CD14-positive monocyte (primary cell): ENCODE data around the gene DRAXIN. TPM values are rescaled to one million over a fixed set of nuclear protein-coding genes. Genes with fewer than 3 reads are reported as not detected.

Source experiments
- DNase-seq, 3 donors: peaks; one replicate each; pipeline ENCODE4 v3.0.0-alpha.2; 2011 to 2022
- H2AFZ ChIP-seq: 2 replicates; pipeline ENCODE4 v1.6.0; 2012; ENCODE audit warnings: mild to moderate bottlenecking, low read depth, low read length, inconsistent platforms; ENCODE audit not compliant: insufficient read depth, poor library complexity, severe bottlenecking
- H3K27ac ChIP-seq, 2 donors: 1 replicate in 1 of 2; 2 replicates in 1 of 2; pipeline ENCODE4 v1.5.1; 2012 to 2013; ENCODE audit warnings: low read length in 2 of 2, control low read depth in 1 of 2, inconsistent platforms in 1 of 2, low read depth in 1 of 2, mild to moderate bottlenecking in 1 of 2
- H3K27me3 ChIP-seq, 2 donors: one replicate each; pipeline versions ENCODE4 v1.6.0 to v1.6.1; 2011 to 2013; ENCODE audit warnings: low read length in 2 of 2; ENCODE audit not compliant: control insufficient read depth in 2 of 2, insufficient read depth in 2 of 2
- H3K36me3 ChIP-seq, 2 donors: replicated peaks in 1 of 2; 1 replicate in 1 of 2; 2 replicates in 1 of 2; pipeline versions ENCODE4 v1.5.1 to v1.6.1; 2012 to 2013; ENCODE audit warnings: low read length in 2 of 2, control low read depth in 1 of 2, inconsistent platforms in 1 of 2, mild to moderate bottlenecking in 1 of 2; ENCODE audit not compliant: insufficient read depth in 2 of 2, control insufficient read depth in 1 of 2
- H3K4me1 ChIP-seq, 2 donors: 1 replicate in 1 of 2; 2 replicates in 1 of 2; pipeline versions ENCODE4 v1.5.1 to v1.6.1; 2012 to 2013; ENCODE audit warnings: low read length in 2 of 2, control low read depth in 1 of 2, inconsistent platforms in 1 of 2, mild to moderate bottlenecking in 1 of 2, moderate library complexity in 1 of 2; ENCODE audit not compliant: insufficient read depth in 2 of 2, control insufficient read depth in 1 of 2
- H3K4me2 ChIP-seq: replicated peaks from 2 replicates; pipeline ENCODE3; 2012; ENCODE audit warnings: low read length, moderate library complexity, mild to moderate bottlenecking; ENCODE audit not compliant: poor library complexity, severe bottlenecking; ENCODE audit errors: extremely low read depth
- H3K4me3 ChIP-seq, 3 experiments: fragments of 200-600 bp in 1 of 3; sonication (generic) in 1 of 3; replicated peaks in 1 of 3; 1 replicate in 2 of 3; 2 replicates in 1 of 3; pipeline ENCODE4 v1.5.1; 2011 to 2013; ENCODE audit warnings: low read length in 3 of 3, mild to moderate bottlenecking in 3 of 3, control low read depth in 2 of 3, low read depth in 2 of 3, inconsistent platforms in 1 of 3, moderate library complexity in 1 of 3
- H3K79me2 ChIP-seq: 2 replicates; pipeline ENCODE4 v1.6.0; 2012; ENCODE audit warnings: mild to moderate bottlenecking, control low read depth, inconsistent platforms, low read length, moderate library complexity; ENCODE audit not compliant: insufficient read depth
- H3K9ac ChIP-seq: 2 replicates; pipeline ENCODE4 v1.6.0; 2017; ENCODE audit warnings: low read length, mild to moderate bottlenecking; ENCODE audit not compliant: insufficient read depth, poor library complexity, severe bottlenecking
- H3K9me3 ChIP-seq, 2 donors: replicated peaks in 1 of 2; 1 replicate in 1 of 2; 2 replicates in 1 of 2; pipeline versions ENCODE4 v1.5.1 to v1.6.1; 2012 to 2013; ENCODE audit warnings: low read length in 2 of 2, control low read depth in 1 of 2; ENCODE audit not compliant: control insufficient read depth in 1 of 2, insufficient read depth in 1 of 2
- H4K20me1 ChIP-seq: 2 replicates; pipeline ENCODE4 v1.6.0; 2012; ENCODE audit warnings: mild to moderate bottlenecking, low read length, control low read depth, moderate library complexity; ENCODE audit not compliant: insufficient read depth
- H3K27ac Mint-ChIP-seq, 7 donors: one replicate each; pipeline ENCODE4 v1.8.0; 2020; ENCODE audit warnings: mild to moderate bottlenecking in 7 of 7, mixed read lengths in 7 of 7, moderate library complexity in 6 of 7, inconsistent platforms in 2 of 7
- H3K27me3 Mint-ChIP-seq, 3 donors: one replicate each; pipeline ENCODE4 v1.8.0; 2021 to 2022; ENCODE audit warnings: low read depth in 3 of 3, mild to moderate bottlenecking in 3 of 3, mixed read lengths in 3 of 3, moderate library complexity in 3 of 3, inconsistent platforms in 1 of 3
- H3K36me3 Mint-ChIP-seq, 2 donors: one replicate each; pipeline ENCODE4 v1.8.0; 2020; ENCODE audit warnings: mixed read lengths in 2 of 2, inconsistent platforms in 1 of 2, mild to moderate bottlenecking in 1 of 2
- H3K4me1 Mint-ChIP-seq: one replicate; pipeline ENCODE4 v1.8.0; 2020; ENCODE audit warnings: mild to moderate bottlenecking, mixed read lengths
- H3K4me3 Mint-ChIP-seq, 2 donors: one replicate each; pipeline ENCODE4 v1.8.0; 2020; ENCODE audit warnings: mild to moderate bottlenecking in 2 of 2, mixed read lengths in 2 of 2, moderate library complexity in 1 of 2
- H3K9me3 Mint-ChIP-seq, 7 donors: one replicate each; pipeline ENCODE4 v1.8.0; 2020 to 2022; ENCODE audit warnings: mixed read lengths in 7 of 7, mild to moderate bottlenecking in 6 of 7, moderate library complexity in 6 of 7, inconsistent platforms in 2 of 7
- CTCF ChIP-seq: fragments of 200-600 bp; IDR thresholded peaks from one replicate; pipeline ENCODE4 v1.8.0; 2022; ENCODE audit warnings: antibody characterized with exemption, mild to moderate bottlenecking
- WGBS: methylation state at CpG from one replicate; pipeline ENCODE4 v1.1.5; 2013; ENCODE audit warnings: missing lambda C conversion rate; ENCODE audit not compliant: insufficient coverage; 5-methylcytosine and 5-hydroxymethylcytosine counted together
- intact Hi-C, 2 donors: fragments of 100-400 bp; cut with micrococcal nuclease; formaldehyde crosslinking; loops; one replicate each; pipeline versions ENCODE4 v1.15.0 to v1.15.1; 2023
- polyA plus RNA-seq, 3 donors: library from polyadenylated mRNA; depleted of rRNA in 1 of 3; unstranded in 2 of 3; stranded (reverse) in 1 of 3; fragments of 300-500 nt in 2 of 3; fragments of >200 nt in 1 of 3; fragmentation: Illumina TruSeq in 2 of 3; gene quantifications; 1 replicate in 2 of 3; 2 replicates in 1 of 3; pipeline ENCODE4 v1.2.3, GENCODE V29; 2012 to 2021

Gene DRAXIN
- polyA plus RNA-seq, 3 donors: 0.14 to 0.27 (median 0.18) TPM

DNA sequence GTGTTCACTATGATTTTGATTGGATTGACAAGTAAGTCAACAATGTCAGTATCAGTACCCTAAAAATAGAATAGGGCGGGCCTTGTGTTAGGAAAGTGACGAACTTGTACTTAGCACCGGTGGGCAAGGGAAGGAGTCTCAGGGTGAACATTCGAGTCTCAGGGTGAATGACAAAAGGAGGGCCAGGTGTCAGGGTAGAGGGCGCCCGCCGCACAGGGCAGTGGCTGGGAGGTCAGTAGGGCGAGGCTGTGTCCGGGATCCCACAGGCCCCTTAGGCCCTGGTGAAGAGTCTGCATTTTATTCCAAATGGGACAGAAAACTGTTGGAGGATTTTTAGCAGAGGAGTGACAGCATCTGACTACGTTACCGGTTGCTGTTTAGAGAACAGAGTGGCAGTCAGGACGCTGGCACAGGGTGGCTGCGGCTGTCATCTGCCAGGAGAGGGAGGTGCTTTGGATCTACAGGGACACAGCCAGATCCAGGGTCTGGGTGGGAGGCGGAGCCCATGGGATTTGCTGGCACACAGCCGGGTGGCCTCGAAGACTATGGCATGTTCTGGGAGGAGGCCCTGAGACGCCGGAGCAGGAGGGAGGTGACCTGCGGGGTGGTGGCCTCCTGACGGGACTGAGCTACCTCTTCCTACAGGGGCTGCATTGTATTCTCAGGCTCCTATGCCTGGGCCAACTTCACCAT lies 55.4 kb downstream of the DRAXIN start:
- Mint-ChIP-seq H3K27me3 (no peaks in the 10 kb centered on the region), H3K9me3 (peaks cover 0 to 2% (median 0%) of the 10 kb centered on the region in 7 donors), H3K27ac (peak overlapping the region in 4 of 7 donors; percentile 6 to 74 (median 63)), H3K4me3 (no peak overlapping the region), H3K4me1 (peaks cover 51% of the 10 kb centered on the region), H3K36me3 (peaks cover 74 to 93% of the 10 kb centered on the region in 2 donors)
- Histone ChIP-seq H3K79me2 (peaks cover 50% of the 10 kb centered on the region), H3K4me1 (peaks cover 6 to 36% of the 10 kb centered on the region in 2 donors), H3K36me3 (peaks cover 73 to 88% of the 10 kb centered on the region in 2 donors), H3K27ac (peak overlapping the region in 1 of 2 donors; percentile 49), H3K9me3 (no peaks in the 10 kb centered on the region), H3K4me3 (no peak overlapping the region), H3K4me2 (no peak overlapping the region), H4K20me1 (peaks cover 95% of the 10 kb centered on the region), H3K9ac (no peak overlapping the region), H2AFZ (no peak overlapping the region), H3K27me3 (no peaks in the 10 kb centered on the region)
- no peak for TF ChIP-seq CTCF
- 86% methylated on average over 20 of the region's 20 CpGs for WGBS
- intact Hi-C loops: loop anchor here in 1 of 2 donors (5.0 kb wide), 1 partner anchor 95 kb away; the partner anchor contains the start of genes FBXO2 and FBXO44
- no peak for DNase-seq

DNA sequence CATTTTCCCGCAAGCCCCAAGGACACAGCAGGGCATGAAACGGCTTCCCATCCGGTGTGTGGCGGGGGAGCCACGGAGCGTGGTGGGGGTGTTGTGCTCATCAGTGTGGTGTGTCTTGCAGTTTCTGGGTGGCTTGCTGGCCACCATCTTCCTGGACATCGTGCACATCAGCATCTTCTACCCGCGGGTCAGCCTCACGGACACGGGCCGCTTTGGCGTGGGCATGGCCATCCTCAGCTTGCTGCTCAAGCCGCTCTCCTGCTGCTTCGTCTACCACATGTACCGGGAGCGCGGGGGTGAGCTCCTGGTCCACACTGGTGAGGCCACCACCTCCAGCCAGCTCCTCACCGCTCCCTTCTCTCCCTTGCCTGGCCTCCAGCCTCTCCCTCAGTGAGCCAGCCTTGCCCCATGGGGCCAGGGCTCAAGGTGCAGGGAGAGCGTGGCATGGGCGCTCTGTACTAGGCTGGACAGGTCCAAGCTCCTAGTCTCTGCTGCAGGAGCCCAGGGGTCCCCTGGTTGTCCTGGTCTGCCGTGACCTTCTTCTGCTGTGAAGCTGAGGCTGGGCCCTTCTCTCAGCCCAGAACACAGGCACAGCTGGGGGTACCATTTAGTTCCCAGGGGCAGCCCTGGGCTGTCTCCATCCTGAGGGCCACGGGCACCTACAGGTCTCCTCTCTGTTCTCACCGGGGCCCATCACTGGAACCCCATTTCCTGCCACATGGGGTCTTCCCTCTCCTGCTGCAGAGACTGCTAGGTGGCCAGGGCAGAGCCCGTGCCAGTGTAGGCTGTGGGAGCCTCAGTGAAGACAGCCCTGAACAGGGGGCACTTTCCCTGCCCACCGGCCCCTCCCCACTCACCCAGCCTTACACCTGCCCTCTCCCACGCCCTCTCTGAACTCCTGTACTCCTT lies 57.0 kb downstream of the DRAXIN start:
- TF ChIP-seq CTCF: no peak
- no peaks in the 10 kb centered on the region for H3K27me3 Mint-ChIP-seq
- Histone ChIP-seq H3K27ac (peak overlapping the region in 1 of 2 donors; percentile 52), H3K9ac (no peak overlapping the region), H3K36me3 (peaks cover 73 to 75% of the 10 kb centered on the region in 2 donors), H3K4me1 (peaks cover 3 to 29% of the 10 kb centered on the region in 2 donors), H3K27me3 (no peaks in the 10 kb centered on the region), H3K79me2 (peaks cover 34% of the 10 kb centered on the region), H3K9me3 (no peaks in the 10 kb centered on the region), H4K20me1 (peaks cover 87% of the 10 kb centered on the region), H2AFZ (no peak overlapping the region), H3K4me2 (no peak overlapping the region), H3K4me3 (no peak overlapping the region)
- intact Hi-C loops: loop anchor here (1.0 to 5.0 kb wide), 2 partner anchors 96 to 98 kb away; partner anchors contain the start of genes FBXO2 (in 1 of the 2) and FBXO44 (in 1 of the 2)
- peaks cover 46% of the 10 kb centered on the region for H3K4me1 Mint-ChIP-seq
- 97% methylated on average over 18 of the region's 27 CpGs for WGBS
- H3K9me3 Mint-ChIP-seq: peaks cover 0 to 2% (median 0%) of the 10 kb centered on the region in 7 donors
- H3K4me3 Mint-ChIP-seq: peak overlapping the region in 1 of 2 donors; percentile 12
- no peak for DNase-seq
- peaks cover 68 to 77% of the 10 kb centered on the region in 2 donors for H3K36me3 Mint-ChIP-seq
- peak overlapping the region in 6 of 7 donors; percentile 52 to 91 (median 67) for H3K27ac Mint-ChIP-seq
